NCI-H146 treated with DMSO at 0.1 percent for 48 hours (cell line): ENCODE data around the gene SPARCL1.
"Not testable (repeated sequence)": the region's sequence is repeated elsewhere in the genome, so short reads cannot be mapped to it uniquely, and the experiment has no call there.

Experiments used
- DNase-seq: peaks from one replicate; lab custom pipeline; 2025; ENCODE audit not compliant: unreplicated experiment; lab: John Stamatoyannopoulos, UW

SPARCL1 gene

GRCh38 chr4:87502580-87503238 lies 26.5 kb downstream of the SPARCL1 start:
- DNase-seq: no peak

- no peak for DNase-seq
These were observed 29.1 kb downstream of the SPARCL1 start for GRCh38 chr4:87500092-87500462.

- DNase-seq: no peak
These were observed 29.6 kb downstream of the SPARCL1 start for GRCh38 chr4:87499403-87500091.

DNA sequence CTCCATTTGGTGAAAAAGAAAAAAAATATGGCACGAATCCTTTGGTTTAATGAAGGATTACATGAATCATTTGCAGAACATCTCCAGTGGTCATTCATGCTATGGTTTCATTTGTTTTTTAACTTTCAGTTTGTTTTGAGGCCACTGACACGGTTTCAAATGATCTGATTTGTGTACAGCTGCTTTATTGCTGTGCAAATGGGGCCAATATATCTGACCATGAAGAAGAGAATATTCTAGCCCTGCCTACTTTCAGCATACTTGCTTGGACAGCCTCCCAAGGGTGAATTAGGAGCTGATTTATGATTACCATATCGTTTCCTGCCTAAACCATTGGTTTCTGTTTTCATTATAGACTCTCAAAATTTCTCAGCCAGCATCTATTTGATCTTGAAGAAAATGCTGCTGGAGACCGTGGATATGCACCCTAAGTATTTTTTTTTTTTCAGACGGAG lies 30.7 kb downstream of the SPARCL1 start:
- DNase-seq: no peak

- DNase-seq: no peak
These were observed 31.6 kb downstream of the SPARCL1 start for GRCh38 chr4:87497578-87497977.

DNA sequence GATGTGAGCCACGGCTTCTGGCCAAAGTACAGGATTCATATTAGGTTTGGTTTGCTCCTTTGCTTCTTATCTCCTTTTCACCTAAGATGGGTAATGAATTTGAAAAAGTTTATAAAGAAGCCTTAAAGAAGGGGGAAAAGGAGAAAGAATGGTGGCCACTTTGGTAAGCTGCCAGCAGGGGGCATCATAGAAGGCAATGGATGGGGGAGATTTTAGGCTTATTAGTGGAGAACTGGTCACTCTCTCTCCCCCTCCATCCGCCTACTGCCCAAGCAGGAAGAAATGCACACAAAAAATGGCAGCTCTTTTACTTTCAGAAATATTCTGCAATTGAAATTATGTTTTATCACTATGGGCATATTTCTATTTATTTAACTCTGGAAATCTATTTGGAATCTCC lies 32.0 kb downstream of the SPARCL1 start:
- no peak for DNase-seq

GRCh38 chr4:87493115-87493514 lies 36.1 kb downstream of the SPARCL1 start:
- DNase-seq: no peak

DNA sequence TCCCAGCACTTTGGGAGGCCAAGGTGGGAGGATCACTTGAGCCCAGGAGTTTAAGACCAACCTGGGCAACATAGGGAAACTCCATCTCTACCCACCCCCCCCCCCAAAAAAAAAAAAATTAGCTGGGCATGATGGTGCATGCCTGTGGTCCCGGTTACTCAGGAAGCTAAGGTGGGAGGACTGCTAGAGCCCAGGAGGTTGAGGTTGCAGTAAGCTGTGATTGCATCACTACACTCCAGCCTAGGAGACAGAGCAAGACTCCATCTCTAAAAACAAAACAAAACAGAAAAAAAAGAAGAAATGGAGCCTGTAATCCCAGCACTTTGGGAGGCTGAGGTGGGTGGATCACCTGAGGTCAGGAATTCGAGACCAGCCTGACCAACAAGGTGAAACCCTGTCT lies 37.3 kb downstream of the SPARCL1 start:
- not testable (repeated sequence) for DNase-seq

DNA sequence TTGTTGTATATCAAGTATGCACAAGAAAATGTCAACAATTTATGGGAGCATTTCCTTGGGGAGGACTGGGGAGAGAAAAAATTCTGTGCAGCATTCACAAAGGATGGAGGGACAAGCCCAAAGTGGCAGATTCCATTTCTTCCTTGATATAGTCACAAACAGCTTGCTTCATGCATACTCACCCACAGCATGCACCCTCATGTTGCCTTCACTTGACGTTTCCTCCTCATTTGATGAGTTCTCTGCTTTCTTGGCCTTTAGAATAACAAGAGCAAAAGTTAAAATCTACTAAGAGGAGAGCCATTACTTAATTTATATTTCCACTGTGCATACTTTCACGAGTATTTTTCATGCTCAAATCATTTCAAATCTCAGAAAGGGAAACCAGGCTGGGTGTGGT lies 37.7 kb downstream of the SPARCL1 start:
- DNase-seq: no peak

DNA sequence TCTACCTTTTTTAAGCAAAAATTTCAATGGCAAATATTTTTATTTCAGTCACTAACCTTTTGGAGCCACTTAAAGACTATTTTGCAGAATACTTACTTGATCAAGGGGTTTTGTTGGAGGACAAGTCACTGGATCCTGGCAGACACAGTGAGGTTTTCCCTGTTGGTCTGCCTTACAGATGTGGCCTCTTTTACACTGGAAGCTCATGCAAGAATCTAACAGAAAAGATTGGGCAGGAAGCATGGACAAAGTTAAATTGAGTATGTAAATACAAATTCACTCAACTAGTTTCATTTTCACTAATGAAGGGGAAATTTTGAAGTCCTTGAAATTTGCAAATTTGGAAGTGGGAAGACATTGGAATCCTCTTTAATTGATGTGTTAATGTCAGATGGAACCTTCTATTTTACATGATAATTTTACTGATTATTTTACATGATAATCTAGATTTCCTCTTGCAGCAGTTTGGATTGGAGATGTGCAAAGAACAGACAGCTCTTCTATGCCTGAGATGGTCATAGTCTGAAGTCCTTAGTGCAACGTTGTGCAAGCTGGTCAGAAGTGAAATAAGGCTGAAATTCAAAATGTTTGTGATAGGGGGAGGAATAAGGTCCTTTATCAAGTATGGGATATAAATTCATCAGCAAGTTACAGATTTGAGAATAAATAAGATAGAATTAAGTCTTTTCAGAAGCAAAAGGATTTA lies 38.4 kb downstream of the SPARCL1 start:
- DNase-seq: no peak

DNA sequence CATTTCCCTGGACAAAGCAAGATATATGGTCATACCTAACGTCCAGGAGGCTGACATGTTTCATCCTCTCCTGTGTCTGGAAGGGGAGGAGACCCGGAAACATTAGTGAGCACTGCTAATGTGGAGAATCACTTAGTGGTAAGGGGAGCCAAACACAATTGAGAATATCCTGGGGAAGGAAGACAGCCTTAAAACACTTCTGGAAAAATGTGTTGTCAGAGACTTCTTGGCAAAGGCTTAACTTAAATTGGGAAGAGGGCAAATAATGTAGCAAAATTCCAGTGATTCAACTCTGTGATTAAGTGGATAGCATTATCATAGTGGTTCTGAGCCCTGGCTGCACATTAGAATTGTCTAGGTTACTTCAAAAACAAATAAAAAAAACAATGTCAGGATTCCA lies 39.5 kb downstream of the SPARCL1 start:
- DNase-seq: no peak

GRCh38 chr4:87488666-87489065 lies 40.5 kb downstream of the SPARCL1 start:
- not testable (repeated sequence) for DNase-seq

DNA sequence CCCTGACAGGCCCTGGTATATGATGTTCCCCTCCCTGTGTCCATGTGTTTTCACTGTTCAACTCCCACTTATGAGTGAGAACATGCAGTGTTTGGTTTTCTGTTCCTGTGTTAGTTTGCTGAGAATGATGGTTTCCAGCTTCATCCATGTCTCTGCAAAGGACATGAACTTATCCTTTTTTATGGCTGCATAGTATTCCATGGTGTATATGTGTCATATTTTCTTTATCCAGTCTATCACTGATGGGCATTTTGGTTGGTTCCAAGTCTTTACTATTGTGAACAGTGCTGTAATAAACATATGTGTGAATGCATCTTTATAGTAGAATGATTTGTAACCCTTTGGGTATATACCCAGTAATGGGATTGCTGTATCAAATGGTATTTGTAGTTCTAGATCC lies 45.9 kb downstream of the SPARCL1 start:
- DNase-seq: not testable (repeated sequence)

- no peak for DNase-seq
These were observed 47.8 kb downstream of the SPARCL1 start for GRCh38 chr4:87481377-87481776.

- DNase-seq: no peak
These were observed 50.4 kb downstream of the SPARCL1 start for GRCh38 chr4:87478732-87479250.

- no peak for DNase-seq
These were observed 52.2 kb downstream of the SPARCL1 start for GRCh38 chr4:87476934-87477333.

DNA sequence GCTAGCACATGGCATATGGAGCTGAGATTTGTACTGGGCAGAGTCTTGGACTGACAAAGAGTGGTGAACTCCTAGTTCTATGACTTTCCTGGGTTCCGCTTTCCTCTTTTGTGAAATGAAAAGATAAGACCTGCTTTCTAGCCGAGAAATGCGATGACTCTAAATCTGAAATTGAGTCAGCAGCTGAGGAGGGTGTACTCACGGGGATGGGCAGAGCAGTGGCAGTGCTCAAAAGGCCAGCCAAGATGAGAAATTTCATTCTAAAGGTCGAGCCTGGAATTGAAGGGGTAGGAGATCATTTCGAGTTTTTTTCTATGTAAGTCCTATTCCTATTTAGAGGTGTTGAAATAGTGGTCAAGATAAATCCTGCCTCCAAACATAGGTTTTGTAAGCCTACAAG lies 59.8 kb downstream of the SPARCL1 start:
- no peak for DNase-seq

GRCh38 chr4:87465739-87466366 lies 63.3 kb downstream of the SPARCL1 start:
- DNase-seq: no peak

- no peak for DNase-seq
These were observed 67.1 kb downstream of the SPARCL1 start for GRCh38 chr4:87462102-87462501.

DNA sequence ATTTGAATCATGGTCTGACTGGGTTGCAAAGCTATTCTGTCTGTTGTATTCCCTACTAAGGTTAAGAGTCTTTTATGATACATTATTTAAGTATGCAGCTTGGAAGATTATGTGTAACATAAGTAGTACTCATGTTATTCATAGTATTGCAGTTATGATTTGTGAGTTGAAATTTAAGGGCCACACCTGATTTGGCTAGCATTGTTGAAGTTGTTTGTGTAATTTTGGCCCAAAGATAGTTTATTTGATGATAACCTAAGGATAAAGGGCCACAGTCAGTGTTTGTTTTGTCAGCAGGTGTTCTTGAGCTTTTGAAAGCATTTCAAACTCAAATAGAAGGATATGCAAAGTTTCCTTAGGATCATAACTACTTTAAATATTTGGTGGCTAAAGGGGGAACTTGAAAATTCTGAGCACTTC lies 67.9 kb downstream of the SPARCL1 start:
- DNase-seq: no peak

DNA sequence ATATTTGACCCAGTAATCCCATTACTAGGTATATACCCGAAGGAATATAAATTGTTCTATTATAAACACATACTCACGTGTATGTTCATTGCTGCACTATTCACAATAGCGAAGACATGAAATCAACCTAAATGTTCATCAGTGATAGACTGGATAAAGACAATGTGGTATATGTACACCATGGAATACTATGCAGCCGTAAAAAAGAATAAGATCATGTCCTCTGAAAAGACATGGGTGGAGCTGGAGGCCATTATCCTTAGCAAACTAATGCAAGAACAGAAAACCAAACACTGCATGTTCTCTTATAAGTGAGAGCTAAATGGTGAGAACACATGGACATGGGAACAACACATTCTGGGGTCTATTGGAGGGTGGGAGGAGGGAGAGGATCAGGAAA lies 70.3 kb downstream of the SPARCL1 start:
- no peak for DNase-seq
